Measurements from ENCODE around the gene NDUFV3.

Gene NDUFV3

DNA sequence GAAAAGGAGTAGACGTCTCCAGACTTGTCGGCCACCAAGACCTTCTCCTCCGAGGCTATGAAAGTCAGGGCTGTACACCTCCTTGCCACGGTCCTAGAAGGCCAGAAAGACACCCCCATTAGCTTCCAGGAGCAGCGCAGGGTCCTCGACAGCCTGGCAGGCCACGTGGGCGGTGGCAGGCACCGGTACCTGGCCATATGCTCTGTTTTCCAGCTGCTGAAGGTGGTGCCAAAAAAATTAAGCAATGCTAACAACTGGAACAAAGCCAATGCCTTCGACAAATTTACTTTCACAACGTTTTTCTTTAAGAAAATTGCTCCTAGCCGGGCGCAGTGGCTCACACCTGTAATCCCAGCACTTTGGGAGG, 29.6 kb upstream of the NDUFV3 start:
- TF ChIP-seq, protein P1, sequence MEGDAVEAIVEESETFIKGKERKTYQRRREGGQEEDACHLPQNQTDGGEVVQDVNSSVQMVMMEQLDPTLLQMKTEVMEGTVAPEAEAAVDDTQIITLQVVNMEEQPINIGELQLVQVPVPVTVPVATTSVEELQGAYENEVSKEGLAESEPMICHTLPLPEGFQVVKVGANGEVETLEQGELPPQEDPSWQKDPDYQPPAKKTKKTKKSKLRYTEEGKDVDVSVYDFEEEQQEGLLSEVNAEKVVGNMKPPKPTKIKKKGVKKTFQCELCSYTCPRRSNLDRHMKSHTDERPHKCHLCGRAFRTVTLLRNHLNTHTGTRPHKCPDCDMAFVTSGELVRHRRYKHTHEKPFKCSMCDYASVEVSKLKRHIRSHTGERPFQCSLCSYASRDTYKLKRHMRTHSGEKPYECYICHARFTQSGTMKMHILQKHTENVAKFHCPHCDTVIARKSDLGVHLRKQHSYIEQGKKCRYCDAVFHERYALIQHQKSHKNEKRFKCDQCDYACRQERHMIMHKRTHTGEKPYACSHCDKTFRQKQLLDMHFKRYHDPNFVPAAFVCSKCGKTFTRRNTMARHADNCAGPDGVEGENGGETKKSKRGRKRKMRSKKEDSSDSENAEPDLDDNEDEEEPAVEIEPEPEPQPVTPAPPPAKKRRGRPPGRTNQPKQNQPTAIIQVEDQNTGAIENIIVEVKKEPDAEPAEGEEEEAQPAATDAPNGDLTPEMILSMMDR (IDR thresholded peaks at IDR 0.05; ENCODE audit: insufficient read depth, low read length, poor library complexity, severe bottlenecking), result no peak
- H3K27me3 ChIP-seq (replicated peaks; ENCODE audit: control insufficient read depth, insufficient read depth, low read length), result no peaks in the 10 kb centered on the region
- H3K4me3 ChIP-seq (replicated peaks; ENCODE audit: low read depth, low read length), result no peak overlapping the region
- peaks cover 38% of the 10 kb centered on the region for H3K36me3 ChIP-seq (ENCODE audit: control insufficient read depth, insufficient read depth, low read length)
- DNase-seq (ENCODE audit: extremely low read depth, insufficient read length), result no peak

DNA sequence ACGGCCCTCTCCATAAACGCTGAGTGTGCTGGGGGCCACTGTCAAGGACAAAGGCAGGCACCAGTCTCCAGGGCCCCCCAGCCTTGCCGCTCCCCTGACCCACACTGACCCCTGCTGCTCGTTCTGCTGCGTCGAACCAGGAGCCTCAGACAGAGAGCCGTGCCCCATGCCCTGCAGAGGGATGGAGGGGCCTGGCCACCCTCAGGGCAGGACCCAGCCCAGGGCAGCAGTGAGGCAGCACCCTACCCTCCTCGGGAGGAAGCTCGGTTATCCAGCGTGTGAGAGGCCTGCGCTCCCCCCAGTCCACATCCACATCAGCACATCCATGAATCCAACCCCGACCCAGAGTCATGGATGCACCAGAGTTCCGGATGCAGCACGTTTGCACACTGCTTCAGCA, 28.8 kb upstream of the NDUFV3 start:
- Histone ChIP-seq H3K36me3 (ENCODE audit: control insufficient read depth, insufficient read depth, low read length) (peaks cover 42% of the 10 kb centered on the region), H3K27me3 (replicated peaks; ENCODE audit: control insufficient read depth, insufficient read depth, low read length) (no peaks in the 10 kb centered on the region), H3K4me3 (replicated peaks; ENCODE audit: low read depth, low read length) (no peak overlapping the region)
- TF ChIP-seq, protein P1 (IDR thresholded peaks at IDR 0.05; ENCODE audit: insufficient read depth, low read length, poor library complexity, severe bottlenecking), result no peak
- DNase-seq (ENCODE audit: extremely low read depth, insufficient read length), result no peak

DNA sequence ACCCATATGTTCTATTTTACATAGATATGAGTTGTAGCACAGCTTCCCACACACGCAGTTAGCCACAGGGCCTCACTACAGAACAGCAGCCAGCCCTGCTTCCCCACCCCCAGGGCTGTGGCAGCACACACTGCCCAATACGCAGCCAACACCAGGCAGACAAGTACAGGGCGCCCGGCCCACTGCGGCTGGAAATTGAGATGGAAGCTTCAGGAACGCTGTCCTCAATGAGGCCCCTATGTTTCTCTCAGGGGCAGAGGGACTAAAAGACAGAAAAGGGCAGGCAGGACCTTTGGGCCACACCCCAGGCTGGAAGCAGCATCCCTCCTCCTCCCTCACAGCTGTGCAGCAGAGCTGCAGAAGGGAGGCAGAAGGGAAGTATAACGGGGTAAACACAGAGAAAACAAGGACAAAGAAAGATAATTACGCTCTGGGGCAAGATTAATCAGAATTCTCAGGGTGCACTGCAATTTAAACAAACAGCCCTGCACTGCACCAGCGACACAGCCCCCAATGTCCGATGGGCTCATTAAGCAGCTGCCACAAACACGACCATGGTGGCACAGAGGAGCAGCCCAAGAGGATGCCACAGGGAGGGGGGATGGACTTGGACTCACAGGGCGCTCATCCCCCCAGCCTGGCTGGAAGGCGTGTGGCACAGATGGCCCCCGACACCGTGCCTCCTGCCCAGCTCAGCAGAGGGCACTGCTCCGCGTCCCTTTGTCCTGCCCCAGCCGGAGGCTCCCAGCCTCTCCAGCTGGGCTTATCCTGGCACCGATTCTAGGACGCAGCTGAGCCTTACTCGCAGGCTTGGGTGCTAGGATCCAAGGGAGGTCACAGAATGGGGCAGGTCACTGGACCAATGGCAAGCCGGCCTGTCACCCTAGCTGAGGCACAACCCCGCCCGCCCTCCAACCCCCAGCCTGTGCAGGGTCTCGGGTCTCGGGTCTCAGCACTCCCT, 28.0 kb upstream of the NDUFV3 start:
- no peaks in the 10 kb centered on the region for H3K27me3 ChIP-seq (replicated peaks; ENCODE audit: control insufficient read depth, insufficient read depth, low read length)
- H3K36me3 ChIP-seq (ENCODE audit: control insufficient read depth, insufficient read depth, low read length), result peaks cover 43% of the 10 kb centered on the region
- TF ChIP-seq, protein P1 (IDR thresholded peaks at IDR 0.05; ENCODE audit: insufficient read depth, low read length, poor library complexity, severe bottlenecking), result no peak
- DNase-seq (ENCODE audit: extremely low read depth, insufficient read length), result no peak
- H3K4me3 ChIP-seq (replicated peaks; ENCODE audit: low read depth, low read length), result no peak overlapping the region

DNA sequence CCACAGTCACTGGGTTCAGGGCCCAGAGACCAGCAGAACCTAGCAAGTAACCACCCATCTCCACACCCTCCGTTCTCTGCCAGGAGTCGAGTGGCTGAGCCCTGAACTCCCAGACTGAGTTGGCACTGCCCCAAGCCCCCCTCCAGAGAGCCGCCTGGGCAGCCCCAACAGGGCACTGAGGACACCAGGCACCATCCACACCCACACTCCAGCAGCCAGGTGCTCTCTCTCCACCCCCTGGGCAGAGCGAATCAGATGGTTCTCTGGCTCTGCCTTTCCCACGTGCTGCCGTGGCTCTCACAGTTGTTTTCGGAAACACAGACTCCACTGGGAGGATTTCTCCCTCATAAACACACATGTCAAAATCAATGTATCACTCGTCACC, 27.3 kb upstream of the NDUFV3 start:
- Histone ChIP-seq H3K36me3 (ENCODE audit: control insufficient read depth, insufficient read depth, low read length) (peaks cover 38% of the 10 kb centered on the region), H3K27me3 (replicated peaks; ENCODE audit: control insufficient read depth, insufficient read depth, low read length) (no peaks in the 10 kb centered on the region), H3K4me3 (replicated peaks; ENCODE audit: low read depth, low read length) (no peak overlapping the region)
- TF ChIP-seq, protein P1 (IDR thresholded peaks at IDR 0.05; ENCODE audit: insufficient read depth, low read length, poor library complexity, severe bottlenecking), result no peak
- no peak for DNase-seq (ENCODE audit: extremely low read depth, insufficient read length)

DNA sequence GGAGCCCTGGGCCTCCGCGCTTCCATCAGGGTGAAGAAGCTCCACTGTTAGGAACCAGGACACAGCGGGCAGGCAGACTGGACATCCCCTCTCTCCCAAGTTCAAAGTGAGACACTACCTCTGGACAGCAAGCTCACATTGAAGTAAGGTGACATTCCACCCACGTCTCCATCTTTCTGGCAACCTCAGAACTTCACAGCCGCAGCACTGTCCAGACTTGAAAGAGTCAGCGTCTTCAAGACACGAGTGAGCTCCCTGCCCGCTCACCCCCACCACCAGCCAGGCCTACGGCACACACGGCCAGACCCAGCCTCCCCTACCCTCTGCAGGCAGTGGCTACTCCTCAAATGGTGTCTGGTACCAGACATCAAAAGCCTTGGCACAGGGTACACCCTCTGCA, 24.9 kb upstream of the NDUFV3 start:
- DNase-seq (ENCODE audit: extremely low read depth, insufficient read length), result no peak
- Histone ChIP-seq H3K27me3 (replicated peaks; ENCODE audit: control insufficient read depth, insufficient read depth, low read length) (no peaks in the 10 kb centered on the region), H3K4me3 (replicated peaks; ENCODE audit: low read depth, low read length) (no peak overlapping the region), H3K36me3 (ENCODE audit: control insufficient read depth, insufficient read depth, low read length) (peaks cover 33% of the 10 kb centered on the region)
- TF ChIP-seq, protein P1 (IDR thresholded peaks at IDR 0.05; ENCODE audit: insufficient read depth, low read length, poor library complexity, severe bottlenecking), result no peak

Data from GM06990 (cell line).